Measurements from ENCODE around the gene ZPBP2. TPM values are rescaled to one million over a fixed set of nuclear protein-coding genes. Genes with fewer than 3 reads are reported as not detected.

ZPBP2 gene
- total RNA-seq, 1 experiment from 2014 or later, result not detected

DNA sequence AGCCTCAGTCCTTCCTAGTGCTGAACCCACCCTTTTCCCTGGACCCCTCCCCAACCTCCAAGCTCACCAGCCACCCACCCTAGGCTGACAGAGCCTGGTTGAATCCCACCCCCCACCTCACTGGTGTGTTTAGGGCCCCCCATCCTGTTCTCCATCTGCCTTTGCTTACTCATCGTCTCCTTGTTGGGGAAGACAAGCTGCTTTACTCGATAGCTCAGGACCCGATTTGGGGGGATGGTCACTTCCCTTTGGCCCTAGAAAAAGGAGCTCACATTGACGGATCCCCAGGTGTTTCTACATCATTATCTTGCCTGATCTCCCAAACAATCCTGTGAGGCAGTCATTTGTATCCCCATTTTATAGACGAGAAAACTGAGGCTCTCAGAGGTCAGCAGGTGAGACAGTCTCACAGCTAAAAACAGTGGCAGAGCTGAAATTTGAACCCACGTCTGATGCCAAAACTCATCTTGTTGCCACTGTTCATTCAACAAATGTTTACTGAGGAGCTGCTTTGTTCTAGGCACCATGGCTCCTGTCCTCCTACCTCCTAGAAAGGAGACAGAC lies 40.9 kb downstream of the ZPBP2 start:
- Histone ChIP-seq H3K4me1 (ENCODE audit: control insufficient read depth, insufficient read depth, low read length) (no peaks in the 10 kb centered on the region), H3K27ac (ENCODE audit: low read length) (no peak overlapping the region), H3K4me3 (ENCODE audit: low read depth in 2 of 2, low read length in 2 of 2) (no peak overlapping the region), H3K27me3 (ENCODE audit: control insufficient read depth, insufficient read depth, low read length) (no peaks in the 10 kb centered on the region), H3K9me3 (ENCODE audit: control insufficient read depth, insufficient read depth, low read depth, low read length) (no peaks in the 10 kb centered on the region), H3K36me3 (ENCODE audit: control insufficient read depth, insufficient read depth, low read length) (no peaks in the 10 kb centered on the region)
- DNase-seq (ENCODE audit: low read depth, low spot score) (no peak), ATAC-seq (no peak)
- POLR2A ChIA-PET, result interaction anchor here (0.7 kb wide), 1 partner anchor 230 kb away, joined by 11 read pairs; no protein-coding TSS in a partner anchor
- in situ Hi-C loops (cut with HindIII; ENCODE audit: low pct_unique_long_range_greater_than_20kb, low sequenced_read_pairs) (no loop called here), intact Hi-C loops (cut with micrococcal nuclease; ENCODE audit: unreplicated experiment) (no loop called here)
- BruUV-seq (replicated peaks), result no TSS peak
- no peak for TF ChIP-seq TCF7L2 (IDR thresholded peaks at IDR 0.05; ENCODE audit: low read depth, low read length)
- TF ChIP-seq POLR2AphosphoS5 (IDR thresholded peaks at IDR 0.05; ENCODE audit: low read depth, low read length), result no peak
- no peak for TF ChIP-seq SIN3A (IDR thresholded peaks at IDR 0.05; ENCODE audit: borderline replicate concordance, insufficient read depth, low read depth, low read length)
- no peak for TF ChIP-seq REST (IDR thresholded peaks at IDR 0.05; ENCODE audit: insufficient read depth in 1 of 2, low read depth in 2 of 2, low read length in 1 of 2)
- TF ChIP-seq, protein P1, sequence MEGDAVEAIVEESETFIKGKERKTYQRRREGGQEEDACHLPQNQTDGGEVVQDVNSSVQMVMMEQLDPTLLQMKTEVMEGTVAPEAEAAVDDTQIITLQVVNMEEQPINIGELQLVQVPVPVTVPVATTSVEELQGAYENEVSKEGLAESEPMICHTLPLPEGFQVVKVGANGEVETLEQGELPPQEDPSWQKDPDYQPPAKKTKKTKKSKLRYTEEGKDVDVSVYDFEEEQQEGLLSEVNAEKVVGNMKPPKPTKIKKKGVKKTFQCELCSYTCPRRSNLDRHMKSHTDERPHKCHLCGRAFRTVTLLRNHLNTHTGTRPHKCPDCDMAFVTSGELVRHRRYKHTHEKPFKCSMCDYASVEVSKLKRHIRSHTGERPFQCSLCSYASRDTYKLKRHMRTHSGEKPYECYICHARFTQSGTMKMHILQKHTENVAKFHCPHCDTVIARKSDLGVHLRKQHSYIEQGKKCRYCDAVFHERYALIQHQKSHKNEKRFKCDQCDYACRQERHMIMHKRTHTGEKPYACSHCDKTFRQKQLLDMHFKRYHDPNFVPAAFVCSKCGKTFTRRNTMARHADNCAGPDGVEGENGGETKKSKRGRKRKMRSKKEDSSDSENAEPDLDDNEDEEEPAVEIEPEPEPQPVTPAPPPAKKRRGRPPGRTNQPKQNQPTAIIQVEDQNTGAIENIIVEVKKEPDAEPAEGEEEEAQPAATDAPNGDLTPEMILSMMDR (IDR thresholded peaks at IDR 0.05), result no peak
- CTCF ChIA-PET, result interaction anchor here (0.6 to 0.7 kb wide), 2 partner anchors 151 to 303 kb away, joined by 6 to 8 read pairs; no protein-coding TSS in a partner anchor

DNA sequence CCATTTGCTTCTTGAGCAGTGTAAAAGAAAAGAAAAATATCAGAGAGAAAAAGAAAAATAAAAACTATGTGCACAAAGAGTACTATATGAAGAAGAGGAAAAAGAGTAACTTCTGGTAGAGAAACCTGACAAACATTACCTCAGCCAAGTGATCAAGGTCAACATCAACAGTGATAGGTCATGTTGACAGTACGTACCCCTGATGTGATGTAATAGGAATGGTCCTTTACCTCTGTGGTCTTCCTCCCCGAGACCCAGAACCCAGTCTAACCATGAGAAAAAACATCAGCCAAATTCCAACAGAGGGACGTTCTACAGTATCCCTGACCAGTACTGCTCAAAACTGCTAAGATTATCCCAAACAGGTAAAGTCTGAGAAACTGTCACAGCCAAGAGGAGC lies 46.0 kb downstream of the ZPBP2 start:
- no peak for ATAC-seq
- Histone ChIP-seq H3K4me3 (ENCODE audit: low read depth in 2 of 2, low read length in 2 of 2) (no peak overlapping the region), H3K36me3 (ENCODE audit: control insufficient read depth, insufficient read depth, low read length) (no peaks in the 10 kb centered on the region), H3K9me3 (ENCODE audit: control insufficient read depth, insufficient read depth, low read depth, low read length) (no peaks in the 10 kb centered on the region), H3K27ac (ENCODE audit: low read length) (no peak overlapping the region), H3K4me1 (ENCODE audit: control insufficient read depth, insufficient read depth, low read length) (no peaks in the 10 kb centered on the region), H3K27me3 (ENCODE audit: control insufficient read depth, insufficient read depth, low read length) (no peaks in the 10 kb centered on the region)
- TF ChIP-seq TCF7L2 (IDR thresholded peaks at IDR 0.05; ENCODE audit: low read depth, low read length) (no peak), POLR2AphosphoS5 (IDR thresholded peaks at IDR 0.05; ENCODE audit: low read depth, low read length) (no peak), SIN3A (IDR thresholded peaks at IDR 0.05; ENCODE audit: borderline replicate concordance, insufficient read depth, low read depth, low read length) (no peak), REST (IDR thresholded peaks at IDR 0.05; ENCODE audit: insufficient read depth in 1 of 2, low read depth in 2 of 2, low read length in 1 of 2) (no peak)
- TF ChIP-seq, protein P1 (IDR thresholded peaks at IDR 0.05), result no peak
- in situ Hi-C loops (cut with HindIII; ENCODE audit: low pct_unique_long_range_greater_than_20kb, low sequenced_read_pairs), result no loop called here
- DNase-seq (ENCODE audit: low read depth, low spot score), result no peak
- BruUV-seq (replicated peaks), result no TSS peak
- intact Hi-C loops (cut with micrococcal nuclease; ENCODE audit: unreplicated experiment), result no loop called here
- ChIA-PET CTCF (no interaction called here), POLR2A (no interaction called here)

Data from Panc1 (cell line).